Adrenal gland (tissue), 12 donors: Measurements from ENCODE around the gene FDX2. TPM values are rescaled to one million over a fixed set of nuclear protein-coding genes. Genes with fewer than 3 reads are reported as not detected.

Source experiments
- DNase-seq, 7 donors: peaks; one replicate each; pipeline ENCODE4 v3.0.0-alpha.2; 2019 to 2020
- H3K27ac ChIP-seq, 5 donors: fragments of 200-600 bp; sonication (generic) in 4 of 5; 1 replicate in 3 of 5; 2 replicates in 2 of 5; pipeline versions ENCODE4 v1.5.1 to v1.8.0; 2016 to 2020; ENCODE audit warnings: mild to moderate bottlenecking in 1 of 5
- H3K27me3 ChIP-seq: fragments of 200-600 bp; 2 replicates; pipeline ENCODE4 v1.8.0; 2021
- H3K36me3 ChIP-seq, 2 donors: fragments of 200-600 bp; replicated peaks in 1 of 2; 1 replicate in 1 of 2; 2 replicates in 1 of 2; pipeline versions ENCODE4 v1.5.1 to v1.8.0; 2018 to 2022
- H3K4me1 ChIP-seq, 2 donors: fragments of 200-600 bp; replicated peaks in 1 of 2; 1 replicate in 1 of 2; 2 replicates in 1 of 2; pipeline versions ENCODE4 v1.5.1 to v1.8.0; 2018 to 2021
- H3K4me3 ChIP-seq, 4 donors: fragments of 200-600 bp; sonication (generic) in 3 of 4; one replicate each; pipeline ENCODE4 v1.5.1; 2016 to 2018
- H3K9me3 ChIP-seq, 3 donors: fragments of 200-600 bp; sonication (generic) in 1 of 3; replicated peaks in 1 of 3; 1 replicate in 2 of 3; 2 replicates in 1 of 3; pipeline versions ENCODE4 v1.5.1 to v1.8.0; 2016 to 2021
- POLR2A ChIP-seq, 2 donors: fragments of 450-650 bp; IDR thresholded peaks; one replicate each; pipeline ENCODE4 v1.6.1; 2017; ENCODE audit warnings: antibody characterized with exemption in 2 of 2, mild to moderate bottlenecking in 2 of 2, moderate library complexity in 1 of 2
- WGBS, 4 donors: extraction: QIAGEN DNeasy Blood & Tissue Kit in 2 of 4; methylation state at CpG; one replicate each; pipeline versions ENCODE4 v1.1.5 to v1.1.7; 2013 to 2017; 5-methylcytosine and 5-hydroxymethylcytosine counted together
- intact Hi-C, 2 donors: fragments of 100-400 bp; cut with DNase I; formaldehyde crosslinking; loops; one replicate each; pipeline versions ENCODE4 v1.14.1 to v1.15.0; 2022 to 2023
- polyA plus RNA-seq, 3 donors: library from polyadenylated mRNA; stranded (reverse); fragments of 200-250 nt in 2 of 3; fragments of 350-450 nt in 1 of 3; fragmentation: Illumina TruSeq in 1 of 3; extraction: RNeasy Lipid Tissue Mini Kit (QIAGEN cat#74804) in 1 of 3; gene quantifications; one replicate each; pipeline ENCODE4 v1.2.3, GENCODE V29; 2013 to 2014
- total RNA-seq, 9 donors: library from RNA; depleted of rRNA in 4 of 9; stranded (reverse); fragments of >200 nt in 4 of 9; fragments of 120-200 nt in 1 of 9; fragmentation: NEBNext Ultra II Directional in 1 of 9; extraction: Animal tissue kit (Norgen Biotek cat#: 25700) in 1 of 9; gene quantifications; one replicate each; pipeline versions ENCODE4 v1.1.0 to v1.2.4, GENCODE V29; 2013 to 2023
- TF ChIP-seq, protein P1 (sequence below), 6 experiments: fragments of 450-650 bp in 4 of 6; fragments of 200-600 bp in 2 of 6; sonication (generic) in 1 of 6; IDR thresholded peaks; 1 replicate in 5 of 6; 2 replicates in 1 of 6; pipeline versions ENCODE4 v1.5.1 to v1.8.0; 2016 to 2021; ENCODE audit warnings: antibody characterized with exemption in 6 of 6, mild to moderate bottlenecking in 2 of 6, moderate library complexity in 1 of 6
- donor health status: healthy with polysubstance abuse.
- donor health status: Bipolar disorder and iron deficiency.
- donor health status: DM: yes; HTN: yes; CAD: no.
- donor health status: DM: no; HTN: no; CAD: no.
- donor health status: DM: no; HTN: no; CAD: no.
- donor health status: DM: yes; HTN: yes; CAD: no.

FDX2 gene
- total and polyA plus RNA-seq, 12 donors, result 21.1 to 45.3 (median 31.3) TPM

DNA sequence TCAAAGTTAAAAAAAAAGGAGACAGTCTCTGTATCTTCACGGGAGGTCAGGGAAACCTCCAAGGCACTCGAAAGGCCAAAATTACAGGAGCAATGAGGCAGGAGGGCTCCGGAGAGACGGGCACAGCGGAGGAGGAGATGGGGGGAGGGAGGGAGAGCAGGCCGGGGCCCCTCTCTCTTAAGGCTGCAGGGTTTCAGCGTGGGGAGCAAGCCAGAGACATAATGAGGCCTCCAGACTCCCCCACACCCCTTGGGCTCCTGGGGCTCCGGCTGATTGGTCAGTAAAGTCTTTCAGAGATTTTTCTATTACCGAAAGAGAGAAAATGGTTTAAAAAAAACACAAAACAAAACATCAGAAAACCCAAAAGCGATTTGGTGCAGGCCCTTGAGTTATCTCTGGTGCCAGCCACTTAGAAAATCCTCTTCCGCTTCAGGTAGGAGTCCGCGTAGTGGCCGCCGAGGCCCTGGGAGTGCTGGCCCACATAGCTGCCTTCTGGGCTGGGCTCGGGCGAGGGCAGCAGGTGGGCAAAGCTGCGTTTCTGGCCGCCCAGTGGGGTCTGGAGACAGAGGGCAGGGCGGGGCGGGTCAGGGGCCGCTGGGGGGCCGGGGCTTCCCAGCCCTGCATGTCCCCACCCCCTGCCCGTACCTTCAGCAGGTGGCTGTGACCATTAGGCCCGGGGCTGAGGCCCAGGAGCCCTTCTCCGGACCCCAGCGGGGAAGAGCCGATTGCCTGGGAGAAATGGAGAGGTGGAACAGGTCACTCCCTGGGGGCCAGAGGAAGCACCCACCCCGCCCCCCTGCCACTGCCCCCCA is 1.4 kb upstream of the FDX2 start:
- H3K4me1 ChIP-seq, result peaks cover 7 to 12% of the 10 kb centered on the region in 2 donors
- no peak for DNase-seq
- WGBS, 4 donors, result 83 to 86% (median 84%) methylated on average over 20 to 29 of the region's 29 CpGs
- H3K9me3 ChIP-seq, result no peaks in the 10 kb centered on the region
- intact Hi-C loops, result no loop called here
- H3K36me3 ChIP-seq, result peaks cover 0 to 57% of the 10 kb centered on the region in 2 donors
- TF ChIP-seq, protein P1, sequence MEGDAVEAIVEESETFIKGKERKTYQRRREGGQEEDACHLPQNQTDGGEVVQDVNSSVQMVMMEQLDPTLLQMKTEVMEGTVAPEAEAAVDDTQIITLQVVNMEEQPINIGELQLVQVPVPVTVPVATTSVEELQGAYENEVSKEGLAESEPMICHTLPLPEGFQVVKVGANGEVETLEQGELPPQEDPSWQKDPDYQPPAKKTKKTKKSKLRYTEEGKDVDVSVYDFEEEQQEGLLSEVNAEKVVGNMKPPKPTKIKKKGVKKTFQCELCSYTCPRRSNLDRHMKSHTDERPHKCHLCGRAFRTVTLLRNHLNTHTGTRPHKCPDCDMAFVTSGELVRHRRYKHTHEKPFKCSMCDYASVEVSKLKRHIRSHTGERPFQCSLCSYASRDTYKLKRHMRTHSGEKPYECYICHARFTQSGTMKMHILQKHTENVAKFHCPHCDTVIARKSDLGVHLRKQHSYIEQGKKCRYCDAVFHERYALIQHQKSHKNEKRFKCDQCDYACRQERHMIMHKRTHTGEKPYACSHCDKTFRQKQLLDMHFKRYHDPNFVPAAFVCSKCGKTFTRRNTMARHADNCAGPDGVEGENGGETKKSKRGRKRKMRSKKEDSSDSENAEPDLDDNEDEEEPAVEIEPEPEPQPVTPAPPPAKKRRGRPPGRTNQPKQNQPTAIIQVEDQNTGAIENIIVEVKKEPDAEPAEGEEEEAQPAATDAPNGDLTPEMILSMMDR (IDR thresholded peaks at IDR 0.05), result no peak
- no peak for TF ChIP-seq POLR2A (IDR thresholded peaks at IDR 0.05)
- H3K4me3 ChIP-seq, result no peak overlapping the region
- no peaks in the 10 kb centered on the region for H3K27me3 ChIP-seq
- no peak overlapping the region for H3K27ac ChIP-seq

DNA sequence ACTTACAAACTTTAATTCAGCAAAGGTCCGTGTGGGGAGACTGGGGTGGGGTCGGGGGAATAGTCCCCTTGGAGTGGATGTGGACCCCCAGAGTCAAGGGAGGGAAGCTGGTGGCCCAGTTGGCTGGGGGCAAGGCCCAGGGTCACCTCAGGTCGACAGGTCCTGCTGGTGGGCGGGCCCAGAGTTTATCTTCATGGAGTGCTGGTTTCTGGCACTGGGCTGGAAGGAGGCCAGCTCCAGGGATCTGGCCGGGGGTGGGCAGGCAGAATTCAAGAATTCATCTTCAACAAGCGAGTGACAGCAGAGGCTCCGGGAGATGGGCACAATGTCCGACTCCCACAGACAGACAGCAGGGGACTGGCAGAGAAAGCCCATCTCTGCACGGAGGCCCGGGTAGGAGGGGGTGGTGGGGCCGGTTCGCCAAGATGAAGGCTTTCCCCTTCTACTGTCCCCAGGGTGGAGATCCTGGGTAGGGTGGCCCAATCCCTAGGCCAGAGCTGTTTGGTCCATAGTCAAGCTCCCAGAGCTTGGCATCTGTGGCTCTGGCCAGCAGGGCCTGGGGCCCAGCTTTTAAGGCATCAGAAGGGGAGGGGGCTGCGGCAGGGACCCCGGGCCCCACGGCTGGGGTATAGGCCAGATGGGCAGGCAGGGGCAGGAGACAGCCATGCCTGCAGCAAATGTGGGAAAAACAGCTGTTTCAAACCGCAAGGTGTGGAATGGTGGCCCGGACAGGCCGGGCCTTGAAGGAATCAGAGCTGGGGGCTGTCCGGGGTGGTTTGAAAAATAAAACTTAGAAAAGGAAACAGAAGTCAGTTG is 622 bp upstream of the FDX2 start:
- 60 to 67% (median 64%) methylated on average over 15 to 19 of the region's 19 CpGs for WGBS, 4 donors
- H3K27me3 ChIP-seq, result no peaks in the 10 kb centered on the region
- no peak for TF ChIP-seq POLR2A (IDR thresholded peaks at IDR 0.05)
- TF ChIP-seq, protein P1 (IDR thresholded peaks at IDR 0.05), result no peak
- peaks cover 0 to 48% of the 10 kb centered on the region in 2 donors for H3K36me3 ChIP-seq
- peak overlapping the region in 1 of 5 donors; percentile 70 for H3K27ac ChIP-seq
- peak in 1 of 7 donors; percentile 57 for DNase-seq
- peaks cover 7 to 12% of the 10 kb centered on the region in 2 donors for H3K4me1 ChIP-seq
- intact Hi-C loops, result no loop called here
- H3K9me3 ChIP-seq, result no peaks in the 10 kb centered on the region
- H3K4me3 ChIP-seq, result no peak overlapping the region

DNA sequence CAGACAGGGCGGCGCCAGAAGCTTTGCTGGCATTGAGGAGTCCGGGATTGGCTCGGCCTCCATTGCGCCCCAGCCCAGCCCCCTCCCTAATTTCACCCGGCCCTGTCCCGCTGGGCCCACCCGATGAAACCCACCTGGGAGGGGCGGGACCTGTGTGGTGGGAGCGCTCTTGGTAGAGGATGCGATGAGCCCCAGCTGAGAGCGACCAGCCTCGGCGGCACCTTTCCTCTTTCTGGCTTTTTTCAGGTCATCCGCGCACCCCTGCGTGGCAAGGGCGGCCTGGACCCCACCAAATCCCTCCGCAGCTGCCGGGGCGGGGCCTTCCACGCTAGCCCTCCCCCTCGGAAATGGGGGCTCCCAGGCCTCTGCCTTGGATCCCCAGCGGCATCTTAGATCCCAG is 6.4 kb downstream of the FDX2 start, which contains the start of gene ZGLP1:
ZGLP1 (minus strand) TSS at position 393 of the 400 bp plus-strand sequence.
- intact Hi-C loops, result no loop called here
- no peaks in the 10 kb centered on the region for H3K27me3 ChIP-seq
- DNase-seq, result no peak
- TF ChIP-seq POLR2A (IDR thresholded peaks at IDR 0.05), result no peak
- no peaks in the 10 kb centered on the region for H3K36me3 ChIP-seq
- H3K4me3 ChIP-seq, result no peak within 1 kb of the TSS
- H3K27ac ChIP-seq, result no peak within 1 kb of the TSS
- 86 to 93% (median 92%) methylated on average over 11 to 24 of the region's 24 CpGs for WGBS, 4 donors
- peaks cover under 1 to 2% of the 10 kb centered on the region in 2 donors for H3K4me1 ChIP-seq
- no peaks in the 10 kb centered on the region for H3K9me3 ChIP-seq

DNA sequence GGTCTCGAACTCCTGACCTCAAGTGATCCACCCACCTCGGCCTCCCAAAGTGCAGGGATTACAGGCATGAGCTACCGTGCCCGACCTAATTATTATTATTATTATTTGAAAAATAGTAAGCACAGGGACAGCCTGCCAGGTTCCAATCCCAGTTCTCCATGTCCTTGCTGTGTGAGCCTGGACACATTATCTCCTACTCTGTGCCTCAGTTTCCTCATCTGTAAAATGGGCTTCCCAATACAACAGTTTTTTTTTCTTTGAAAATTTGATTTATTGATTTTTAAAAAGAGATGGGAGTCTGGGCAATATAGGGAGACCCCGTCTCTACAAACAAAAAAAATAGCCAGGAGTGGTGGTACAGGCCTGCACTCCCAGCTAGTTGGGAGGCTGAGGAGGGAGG is 9.5 kb downstream of the FDX2 start:
- 77 to 89% (median 81%) methylated on average over 5 of the region's 5 CpGs for WGBS, 4 donors
- Histone ChIP-seq H3K4me1 (no peaks in the 10 kb centered on the region), H3K36me3 (no peaks in the 10 kb centered on the region), H3K9me3 (no peaks in the 10 kb centered on the region), H3K27ac (no peak overlapping the region), H3K4me3 (no peak overlapping the region), H3K27me3 (no peaks in the 10 kb centered on the region)
- intact Hi-C loops, result no loop called here
- no peak for DNase-seq
- TF ChIP-seq, protein P1 (IDR thresholded peaks at IDR 0.05), result no peak
- no peak for TF ChIP-seq POLR2A (IDR thresholded peaks at IDR 0.05)
